SK-N-DZ (cell line): ENCODE measurements around the gene PRR27. TPM values are rescaled to one million over a fixed set of nuclear protein-coding genes. Genes with fewer than 3 reads are reported as not detected.

Source experiments
- DNase-seq: peaks from one replicate; pipeline ENCODE4 v3.0.0-alpha.2; 2015; ENCODE audit warnings: low spot score
- polyA plus RNA-seq, 2 experiments: library from polyadenylated mRNA; depleted of rRNA; stranded (reverse); fragments of >200 nt; gene quantifications; 2 replicates each; pipeline ENCODE4 v1.2.3, GENCODE V29; 2014

PRR27 gene
- not detected in 2 replicates for polyA plus RNA-seq (2014; cell fraction: cytosol; rRNA removed)
- not detected in 2 replicates for polyA plus RNA-seq (2014; cell fraction: nucleus; rRNA removed)

- DNase-seq = no peak
These were observed at the start of gene PRR27 for GRCh38 chr4:70153937-70154336. Gene PRR27, plus strand, starts transcription at chr4:70154237. Its CDS starts 139 bp downstream, at chr4:70154376.

DNA sequence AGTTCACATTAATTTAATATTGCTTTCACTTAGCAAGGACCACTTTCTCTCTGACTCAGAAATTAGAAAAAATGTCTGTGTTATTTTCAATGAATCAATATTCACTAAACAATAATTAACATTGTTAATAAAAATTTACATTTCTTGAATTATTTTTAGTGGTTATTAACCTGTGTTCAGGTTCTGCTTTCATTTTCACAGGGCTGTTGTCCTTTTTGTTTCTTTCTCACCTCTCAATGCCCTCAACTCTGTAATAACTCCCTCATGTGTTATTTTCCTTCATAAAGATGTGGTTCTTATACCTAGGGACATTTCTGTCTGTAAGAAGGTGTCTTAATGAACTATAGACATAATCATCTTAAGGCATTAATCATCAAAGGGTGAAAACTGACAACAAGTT is 43.1 kb upstream of the PRR27 start:
- no peak for DNase-seq

- DNase-seq = no peak
These were observed 40.4 kb upstream of the PRR27 start for GRCh38 chr4:70113656-70114055.

DNA sequence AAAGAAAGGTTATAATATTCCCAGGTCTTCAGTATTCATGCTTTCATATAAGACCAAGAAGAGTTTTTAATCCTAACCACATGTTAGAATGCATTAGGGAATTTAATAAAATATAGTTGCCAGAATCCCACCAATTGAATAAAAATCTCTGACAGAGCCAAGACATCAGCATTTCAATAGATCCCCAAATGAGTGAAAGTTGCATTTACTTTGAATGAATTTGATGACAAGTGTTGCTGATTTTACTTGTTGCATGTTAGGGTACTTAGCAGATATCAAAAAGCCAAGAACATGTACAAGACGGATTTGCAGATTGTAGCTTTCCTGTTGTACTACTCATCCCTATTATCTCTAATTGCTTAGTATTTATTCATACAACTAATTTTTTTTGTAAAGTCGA is 39.9 kb upstream of the PRR27 start:
- no peak for DNase-seq

DNA sequence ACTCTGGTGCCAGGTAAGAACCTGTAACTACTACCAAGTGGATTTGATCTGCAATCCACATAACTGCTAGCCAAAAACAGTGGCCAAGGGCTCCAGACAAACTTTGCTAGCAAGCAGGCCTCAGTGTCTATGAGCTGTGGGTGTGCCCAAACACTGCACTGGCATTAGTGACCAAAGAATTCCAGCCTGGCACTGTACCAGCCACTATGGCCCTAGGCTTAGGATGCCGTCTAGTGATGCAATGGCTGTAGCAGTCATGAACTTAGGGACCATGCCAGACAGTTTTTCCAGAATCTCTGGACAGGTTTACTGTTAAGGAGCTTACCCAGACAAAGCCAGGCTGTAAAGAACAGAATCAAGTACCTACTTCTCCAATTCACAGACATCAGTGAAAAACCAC is 33.7 kb upstream of the PRR27 start:
- no peak for DNase-seq

- no peak for DNase-seq
These were observed 20.6 kb upstream of the PRR27 start for GRCh38 chr4:70133473-70133872.

- no peak for DNase-seq
These were observed 15.3 kb upstream of the PRR27 start for GRCh38 chr4:70138751-70139150.

DNA sequence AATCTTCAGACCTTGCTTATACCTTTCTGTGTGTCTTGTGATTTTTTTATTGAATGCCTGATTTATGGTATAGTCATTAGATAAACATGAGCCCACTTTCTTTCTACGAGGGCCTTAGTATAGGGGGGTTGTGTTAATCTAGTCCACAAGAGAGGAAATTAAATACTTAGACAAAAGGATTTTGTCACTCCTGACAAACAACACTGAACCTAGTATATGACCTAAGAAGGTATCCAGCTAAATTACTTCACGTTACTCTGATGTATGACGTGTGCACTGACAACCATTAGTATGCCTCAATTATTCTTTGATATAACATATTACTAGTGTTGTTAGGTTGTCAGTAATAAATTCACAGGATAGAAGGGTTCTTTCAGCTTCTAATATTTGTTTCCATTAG is 2.8 kb upstream of the PRR27 start:
- no peak for DNase-seq

DNA sequence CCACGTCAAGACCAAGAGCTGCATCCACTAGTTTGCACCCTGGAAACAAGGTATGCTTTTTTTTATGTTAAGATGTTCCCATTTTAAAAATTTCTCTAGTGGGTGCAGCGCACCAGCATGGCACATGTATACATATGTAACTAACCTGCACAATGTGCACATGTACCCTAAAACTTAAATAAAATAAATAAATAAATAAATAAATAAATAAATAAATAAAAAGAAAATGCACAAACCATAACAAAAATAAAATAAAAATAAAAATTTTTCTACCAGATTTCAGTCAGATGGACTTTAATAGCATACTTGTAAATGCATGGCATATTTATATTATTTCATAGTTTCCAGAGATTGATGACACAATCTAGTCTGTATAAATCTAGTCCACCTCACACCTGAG is 1.9 kb upstream of the PRR27 start:
- DNase-seq = no peak

- DNase-seq = no peak
These were observed 4.5 kb downstream of the PRR27 start for GRCh38 chr4:70158576-70158975.

DNA sequence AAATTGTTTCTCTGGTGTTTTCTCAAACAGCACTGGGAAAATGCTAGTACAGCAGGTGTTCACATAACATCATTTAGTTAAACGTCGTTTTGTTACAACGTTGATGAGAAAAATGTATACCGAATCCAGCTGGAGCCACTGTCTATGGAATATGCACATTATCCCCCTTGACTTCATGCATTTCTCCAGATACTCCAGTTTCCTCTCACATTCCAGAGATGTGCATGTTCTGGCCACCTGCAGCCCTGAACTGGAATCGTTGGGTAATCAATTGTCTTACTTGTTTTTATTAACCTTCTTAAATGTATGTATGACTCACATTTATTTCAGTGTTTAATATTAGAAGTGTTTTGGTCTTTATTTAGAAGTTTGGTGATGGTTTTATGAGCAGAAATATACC is 23.1 kb downstream of the PRR27 start:
- DNase-seq = no peak

GRCh38 chr4:70178075-70178660 is 24.1 kb downstream of the PRR27 start:
- DNase-seq = no peak

DNA sequence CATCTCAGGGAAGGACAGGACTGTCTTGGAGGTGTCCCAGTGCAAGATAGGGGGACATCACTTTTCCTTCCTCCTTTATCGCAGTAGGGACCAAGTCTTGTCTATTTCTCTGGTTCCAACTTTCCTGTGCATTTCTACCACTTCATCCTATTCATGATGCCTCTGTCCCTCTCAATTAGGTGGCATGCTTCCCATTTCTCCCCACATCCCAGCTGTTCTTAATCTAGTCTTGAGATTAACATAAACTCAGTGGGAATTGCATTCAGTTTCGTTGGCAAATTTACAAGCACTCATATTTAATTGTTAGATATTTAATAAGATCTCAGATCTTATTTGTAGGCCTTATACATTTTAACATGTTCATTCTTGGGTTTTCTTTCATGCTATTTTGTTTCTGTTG is 25.8 kb downstream of the PRR27 start:
- DNase-seq = no peak

GRCh38 chr4:70181864-70182263 is 27.8 kb downstream of the PRR27 start:
- DNase-seq = no peak

- no peak for DNase-seq
These were observed 28.6 kb downstream of the PRR27 start for GRCh38 chr4:70182517-70183167.

DNA sequence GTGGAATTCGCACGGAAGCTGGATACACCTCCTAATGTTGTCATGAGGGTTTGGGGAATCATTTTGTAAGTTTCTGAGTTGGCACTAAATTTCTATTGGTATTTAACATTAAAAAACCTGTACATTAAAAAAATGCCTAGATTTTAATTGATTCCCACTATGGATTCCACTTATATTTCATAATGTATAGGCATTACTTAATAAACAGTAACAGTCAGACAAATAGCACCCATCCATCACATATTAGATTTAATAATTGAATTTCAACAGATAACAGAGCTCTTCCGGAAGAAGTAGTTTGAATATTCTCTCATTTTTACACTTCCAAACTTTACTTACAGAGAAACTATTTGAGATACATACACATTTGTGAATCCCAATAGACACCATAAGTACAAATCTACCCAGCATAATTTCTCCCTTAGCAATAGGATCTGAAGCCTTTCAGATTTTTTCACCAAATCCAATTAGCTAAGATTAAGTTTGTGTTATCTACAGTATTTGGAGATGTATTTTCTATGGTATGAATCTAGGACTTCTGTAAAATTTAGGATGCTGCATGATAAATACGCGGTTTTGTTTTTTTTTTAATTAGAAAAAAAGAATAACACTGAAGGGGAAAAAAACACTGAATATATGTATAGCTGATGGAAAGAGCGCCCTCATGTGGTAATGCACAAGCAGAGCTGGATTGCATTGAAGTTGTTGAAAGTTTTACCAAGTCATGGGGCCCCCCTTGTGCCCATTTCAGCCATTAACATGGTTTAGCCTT is 29.3 kb downstream of the PRR27 start:
- DNase-seq = peak; percentile 5

GRCh38 chr4:70183940-70184246 is 29.9 kb downstream of the PRR27 start:
- DNase-seq = no peak

GRCh38 chr4:70187216-70187615 is 33.2 kb downstream of the PRR27 start:
- DNase-seq = no peak

DNA sequence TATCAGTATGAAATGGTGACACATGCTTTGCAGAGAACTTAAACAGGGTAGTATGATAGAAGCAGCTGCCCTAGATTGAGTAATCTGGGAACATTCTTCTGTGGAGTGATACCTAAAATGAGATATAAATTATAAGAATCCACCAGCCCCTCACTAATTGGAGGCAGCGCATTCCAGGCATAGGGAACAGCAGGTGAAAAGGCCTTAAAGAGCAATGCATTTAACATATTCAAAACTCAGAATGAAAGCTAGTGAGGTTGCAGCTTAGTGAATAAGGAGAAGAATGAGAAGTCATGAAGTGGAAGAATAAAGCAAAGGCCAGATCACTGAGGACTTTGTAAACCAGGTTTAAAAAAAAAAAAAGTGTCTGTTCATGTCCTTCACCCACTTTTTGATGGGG is 36.5 kb downstream of the PRR27 start:
- no peak for DNase-seq

- DNase-seq = no peak
These were observed 37.6 kb downstream of the PRR27 start for GRCh38 chr4:70191647-70192046.

- DNase-seq = no peak
These were observed 38.9 kb downstream of the PRR27 start for GRCh38 chr4:70192895-70193294.

GRCh38 chr4:70195425-70195824 is 41.4 kb downstream of the PRR27 start, which contains the start of gene ODAM:
Gene ODAM, plus strand, starts transcription at chr4:70195725. Its CDS starts 819 bp downstream, at chr4:70196544.
- DNase-seq = no peak

DNA sequence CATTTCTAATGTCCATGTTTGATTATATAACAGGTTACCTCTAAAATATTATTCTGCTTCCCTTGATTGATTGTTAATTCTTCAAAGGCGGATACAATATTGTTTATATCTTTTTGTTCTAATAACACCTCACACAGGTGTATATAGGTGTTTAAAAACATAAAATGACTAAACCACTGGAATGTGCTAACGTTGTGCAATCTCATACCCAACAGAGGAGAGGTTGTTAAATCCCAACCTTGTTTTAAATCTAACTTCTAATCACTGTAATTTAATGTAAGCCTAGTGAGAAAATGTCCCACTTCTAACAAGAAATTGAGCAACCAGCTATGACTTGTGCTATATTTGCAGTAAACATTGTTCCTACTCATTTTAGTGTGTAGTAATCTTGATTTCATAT is 42.8 kb downstream of the PRR27 start:
- DNase-seq = no peak
